Esophagus squamous epithelium (tissue), 5 donors: ENCODE measurements around the gene CDS2. TPM values are rescaled to one million over a fixed set of nuclear protein-coding genes. Genes with fewer than 3 reads are reported as not detected.

Experiments
- DNase-seq: peaks from one replicate; lab custom pipeline; 2025; lab: John Stamatoyannopoulos, UW
- H3K27ac ChIP-seq, 4 donors: fragments of 200-600 bp; sonication (generic); one replicate each; pipeline ENCODE4 v1.5.1; 2016 to 2019; ENCODE audit warnings: mild to moderate bottlenecking in 1 of 4
- H3K27me3 ChIP-seq, 4 donors: fragments of 200-600 bp; sonication (generic); 1 replicate in 3 of 4; 2 replicates in 1 of 4; pipeline versions ENCODE4 v1.5.1 to v1.6.0; 2017 to 2021; ENCODE audit warnings: antibody characterized with exemption in 1 of 4
- H3K36me3 ChIP-seq, 3 donors: fragments of 200-600 bp; sonication (generic); one replicate each; pipeline ENCODE4 v1.5.1; 2016 to 2019
- H3K4me1 ChIP-seq, 3 donors: fragments of 200-600 bp; sonication (generic); one replicate each; pipeline ENCODE4 v1.5.1; 2017 to 2019
- H3K4me3 ChIP-seq, 4 donors: fragments of 200-600 bp; sonication (generic); 1 replicate in 3 of 4; 2 replicates in 1 of 4; pipeline ENCODE4 v1.5.1; 2016 to 2019; ENCODE audit warnings: mild to moderate bottlenecking in 2 of 4, moderate library complexity in 1 of 4
- H3K9me3 ChIP-seq, 3 donors: fragments of 200-600 bp; sonication (generic); one replicate each; pipeline ENCODE4 v1.5.1; 2016 to 2019
- POLR2A ChIP-seq, 4 donors: fragments of 450-650 bp; IDR thresholded peaks; one replicate each; pipeline ENCODE4 v1.6.1; 2017; ENCODE audit warnings: antibody characterized with exemption in 4 of 4, mild to moderate bottlenecking in 4 of 4, moderate library complexity in 3 of 4
- WGBS, 2 donors: methylation state at CpG; one replicate each; pipeline ENCODE4 v1.1.5; 2018; 5-methylcytosine and 5-hydroxymethylcytosine counted together
- intact Hi-C: fragments of 100-400 bp; cut with DNase I; formaldehyde crosslinking; loops from one replicate; pipeline ENCODE4 v1.15.0; 2022
- total RNA-seq, 4 donors: library from RNA; depleted of rRNA; stranded (reverse); fragments of >200 nt; gene quantifications; one replicate each; pipeline ENCODE4 v1.1.0, GENCODE V29; 2016
- TF ChIP-seq, protein P1 (sequence below), 6 experiments: fragments of 450-650 bp in 4 of 6; fragments of 200-600 bp in 2 of 6; sonication (generic) in 2 of 6; IDR thresholded peaks; one replicate each; pipeline ENCODE4 v1.5.1; 2016 to 2019; ENCODE audit warnings: antibody characterized with exemption in 6 of 6, mild to moderate bottlenecking in 4 of 6, moderate library complexity in 4 of 6
- donor health status: DM: yes; HTN: yes; CAD: no.

CDS2 gene
- total RNA-seq, 4 donors from 2014 or later, result 13.7 to 25.7 (median 14.5) TPM

DNA sequence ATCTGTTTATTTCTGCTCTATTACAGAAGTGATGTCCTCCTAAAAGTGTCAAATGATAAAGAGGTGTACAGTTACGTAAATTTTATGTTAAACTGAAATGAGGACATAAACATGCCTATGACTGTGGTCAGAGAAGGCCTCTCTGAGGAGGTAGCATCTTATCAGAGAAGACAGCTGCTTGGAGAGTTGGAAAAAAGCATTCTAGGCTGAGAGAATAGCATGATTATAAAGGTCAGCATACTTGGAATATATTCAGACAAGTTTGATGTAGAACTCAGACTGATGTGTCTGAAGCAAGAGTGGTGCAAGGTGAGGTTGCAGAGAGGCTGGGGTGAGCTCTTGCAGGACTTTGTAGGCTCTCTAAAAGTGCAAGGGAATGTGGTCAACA lies 3.9 kb upstream of the CDS2 start:
- Histone ChIP-seq H3K36me3 (peaks cover 0 to under 1% (median 0%) of the 10 kb centered on the region in 3 donors), H3K27ac (no peak overlapping the region), H3K4me3 (no peak overlapping the region), H3K9me3 (no peaks in the 10 kb centered on the region), H3K27me3 (no peaks in the 10 kb centered on the region), H3K4me1 (peaks cover 8 to 36% (median 15%) of the 10 kb centered on the region in 3 donors)
- intact Hi-C loops, result no loop called here
- WGBS, 2 donors, result 93 to 100% methylated on average over 1 of the region's 1 CpG
- no peak for DNase-seq
- no peak for TF ChIP-seq POLR2A (IDR thresholded peaks at IDR 0.05)
- TF ChIP-seq, protein P1, sequence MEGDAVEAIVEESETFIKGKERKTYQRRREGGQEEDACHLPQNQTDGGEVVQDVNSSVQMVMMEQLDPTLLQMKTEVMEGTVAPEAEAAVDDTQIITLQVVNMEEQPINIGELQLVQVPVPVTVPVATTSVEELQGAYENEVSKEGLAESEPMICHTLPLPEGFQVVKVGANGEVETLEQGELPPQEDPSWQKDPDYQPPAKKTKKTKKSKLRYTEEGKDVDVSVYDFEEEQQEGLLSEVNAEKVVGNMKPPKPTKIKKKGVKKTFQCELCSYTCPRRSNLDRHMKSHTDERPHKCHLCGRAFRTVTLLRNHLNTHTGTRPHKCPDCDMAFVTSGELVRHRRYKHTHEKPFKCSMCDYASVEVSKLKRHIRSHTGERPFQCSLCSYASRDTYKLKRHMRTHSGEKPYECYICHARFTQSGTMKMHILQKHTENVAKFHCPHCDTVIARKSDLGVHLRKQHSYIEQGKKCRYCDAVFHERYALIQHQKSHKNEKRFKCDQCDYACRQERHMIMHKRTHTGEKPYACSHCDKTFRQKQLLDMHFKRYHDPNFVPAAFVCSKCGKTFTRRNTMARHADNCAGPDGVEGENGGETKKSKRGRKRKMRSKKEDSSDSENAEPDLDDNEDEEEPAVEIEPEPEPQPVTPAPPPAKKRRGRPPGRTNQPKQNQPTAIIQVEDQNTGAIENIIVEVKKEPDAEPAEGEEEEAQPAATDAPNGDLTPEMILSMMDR (IDR thresholded peaks at IDR 0.05), result no peak

DNA sequence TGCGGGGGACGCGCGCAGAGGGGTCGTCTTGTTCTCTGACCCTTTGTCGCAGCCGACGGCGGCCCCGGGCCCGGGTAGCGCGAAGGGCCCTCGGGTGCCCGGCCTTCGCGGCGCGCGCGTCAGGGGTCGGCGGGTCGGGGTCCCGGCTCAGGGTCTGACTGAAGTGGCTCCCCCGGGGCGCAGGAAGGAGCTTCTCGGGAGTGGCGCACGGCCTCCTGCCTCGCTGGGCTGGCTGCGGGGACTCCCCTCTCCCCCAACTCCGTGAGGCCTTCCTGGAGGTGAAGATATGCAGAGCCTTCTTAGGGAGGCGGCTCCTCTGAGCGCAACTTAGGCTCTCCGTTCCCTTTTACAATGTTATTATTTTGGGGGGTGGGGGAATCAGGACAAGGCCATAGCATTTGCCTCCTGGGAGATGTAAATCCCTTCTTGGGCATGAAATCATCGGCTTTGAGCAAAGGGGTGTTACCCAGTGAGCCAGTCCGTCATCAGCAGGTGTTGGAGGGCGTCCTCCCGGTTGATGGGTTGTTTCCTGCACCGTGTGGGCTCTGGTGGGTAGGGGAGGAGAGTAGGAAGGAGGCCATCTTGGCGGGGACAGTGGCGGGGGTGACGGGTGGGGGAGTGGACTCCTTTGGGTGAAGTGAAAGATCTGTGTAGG lies 523 bp downstream of the CDS2 start:
- intact Hi-C loops, result loop anchor here (5.0 kb wide), 1 partner anchor 65 kb away; no protein-coding TSS in a partner anchor
- H3K4me3 ChIP-seq, result peak overlapping the region; percentile 69 to 96 (median 87)
- peaks cover 8 to 58% (median 10%) of the 10 kb centered on the region in 3 donors for H3K4me1 ChIP-seq
- H3K36me3 ChIP-seq, result no peaks in the 10 kb centered on the region
- H3K9me3 ChIP-seq, result no peaks in the 10 kb centered on the region
- H3K27me3 ChIP-seq, result no peaks in the 10 kb centered on the region
- TF ChIP-seq, protein P1 (IDR thresholded peaks at IDR 0.05), result no peak
- no peak for TF ChIP-seq POLR2A (IDR thresholded peaks at IDR 0.05)
- WGBS, 2 donors, result 0% methylated on average over 3 to 8 of the region's 44 CpGs
- H3K27ac ChIP-seq, result peak overlapping the region; percentile 91 to 98 (median 96)
- no peak for DNase-seq

DNA sequence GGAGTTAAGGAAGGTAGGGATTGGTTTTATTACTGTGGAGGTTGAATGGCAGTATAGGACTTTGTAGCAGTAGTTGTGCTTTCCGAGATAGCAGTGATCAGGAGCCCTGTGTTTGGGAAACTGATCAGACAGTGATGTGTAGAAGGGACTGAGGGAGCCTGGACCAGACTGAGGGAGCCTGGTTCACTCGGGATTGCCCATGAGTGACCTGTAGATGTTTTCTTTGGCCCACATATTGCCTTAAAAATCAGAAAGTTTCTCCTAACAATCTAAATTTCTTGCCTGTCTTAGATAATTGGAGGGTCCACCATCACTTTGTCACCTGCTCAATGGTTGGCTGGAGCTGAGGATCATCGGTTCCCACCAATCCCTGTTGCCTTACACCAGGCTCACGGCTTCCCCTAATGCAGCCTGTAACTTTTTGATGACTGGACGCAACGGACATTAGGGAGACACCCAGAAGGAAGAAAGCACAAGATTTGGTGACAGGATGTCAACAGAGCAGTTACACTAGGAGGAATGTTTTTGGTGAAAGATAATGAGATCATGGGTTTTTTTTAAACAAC lies 1.1 kb downstream of the CDS2 start:
- Histone ChIP-seq H3K4me3 (peak overlapping the region; percentile 69 to 96 (median 87)), H3K27me3 (no peaks in the 10 kb centered on the region), H3K36me3 (no peaks in the 10 kb centered on the region), H3K27ac (peak overlapping the region; percentile 91 to 98 (median 96)), H3K4me1 (peaks cover 8 to 58% (median 10%) of the 10 kb centered on the region in 3 donors), H3K9me3 (no peaks in the 10 kb centered on the region)
- WGBS, 2 donors, result 24 to 28% methylated on average over 6 of the region's 6 CpGs
- no peak for TF ChIP-seq POLR2A (IDR thresholded peaks at IDR 0.05)
- TF ChIP-seq, protein P1 (IDR thresholded peaks at IDR 0.05), result no peak
- intact Hi-C loops, result loop anchor here (5.0 kb wide), 1 partner anchor 64 kb away; no protein-coding TSS in a partner anchor
- DNase-seq, result no peak

DNA sequence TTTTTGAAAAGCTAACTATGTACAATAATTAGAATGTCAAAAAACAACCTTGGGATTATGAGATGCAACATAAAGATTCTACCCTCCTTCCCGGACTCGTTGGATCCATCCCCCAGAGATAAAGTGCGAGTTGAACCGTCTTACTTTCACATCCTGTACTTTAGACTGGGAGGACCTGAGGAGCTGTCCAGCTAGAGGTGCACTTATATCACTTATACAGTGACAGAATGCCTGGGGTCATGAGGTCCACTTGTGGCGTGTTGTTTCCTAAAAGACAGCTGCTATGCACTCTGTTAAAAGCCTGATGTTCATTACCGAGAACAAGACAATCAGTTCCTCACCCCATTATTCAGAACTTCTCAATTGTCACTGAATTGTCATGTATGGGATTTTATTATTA lies 2.1 kb downstream of the CDS2 start:
- no peaks in the 10 kb centered on the region for H3K36me3 ChIP-seq
- no peak for DNase-seq
- no peaks in the 10 kb centered on the region for H3K27me3 ChIP-seq
- H3K4me3 ChIP-seq, result peak overlapping the region in 1 of 4 donors; percentile 88
- no peak for TF ChIP-seq POLR2A (IDR thresholded peaks at IDR 0.05)
- TF ChIP-seq, protein P1 (IDR thresholded peaks at IDR 0.05), result no peak
- H3K27ac ChIP-seq, result peak overlapping the region in 3 of 4 donors; percentile 91 to 98 (median 97)
- intact Hi-C loops, result loop anchor here (5.0 kb wide), 1 partner anchor 63 kb away; no protein-coding TSS in a partner anchor
- no peaks in the 10 kb centered on the region for H3K9me3 ChIP-seq
- 43 to 79% methylated on average over 6 of the region's 6 CpGs for WGBS, 2 donors
- peaks cover 8 to 60% (median 12%) of the 10 kb centered on the region in 3 donors for H3K4me1 ChIP-seq

DNA sequence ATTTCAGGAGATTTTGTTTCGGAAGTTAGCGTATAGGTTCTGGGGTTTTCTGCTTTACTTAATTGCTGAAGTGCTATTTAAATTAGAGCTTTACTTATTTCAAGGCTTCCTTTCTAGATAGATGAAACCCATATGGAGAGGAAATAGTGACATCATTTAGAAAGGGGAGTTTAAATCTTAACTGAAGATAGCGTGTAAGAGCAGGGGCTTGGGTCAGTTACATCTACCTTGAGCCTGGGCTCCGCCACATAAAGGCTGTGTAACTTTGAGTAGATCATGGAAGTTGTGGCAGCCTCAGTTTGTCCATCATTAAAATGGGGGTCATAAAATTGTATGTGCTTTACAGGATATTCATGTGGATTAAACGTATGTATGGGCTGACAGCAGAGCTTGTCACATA lies 4.7 kb downstream of the CDS2 start:
- TF ChIP-seq, protein P1 (IDR thresholded peaks at IDR 0.05), result no peak
- no peak for TF ChIP-seq POLR2A (IDR thresholded peaks at IDR 0.05)
- Histone ChIP-seq H3K9me3 (no peaks in the 10 kb centered on the region), H3K4me1 (peaks cover 0 to 73% (median 23%) of the 10 kb centered on the region in 3 donors), H3K36me3 (no peaks in the 10 kb centered on the region), H3K27me3 (no peaks in the 10 kb centered on the region), H3K4me3 (peak overlapping the region in 1 of 4 donors; percentile 4), H3K27ac (peak overlapping the region in 3 of 4 donors; percentile 41 to 73 (median 59))
- WGBS, 2 donors, result 70 to 81% methylated on average over 5 of the region's 5 CpGs
- intact Hi-C loops, result no loop called here
- no peak for DNase-seq
